GM12864 (cell line): ENCODE measurements around the gene HSD11B1L.
"Not testable (repeated sequence)": the region's sequence is repeated elsewhere in the genome, so short reads cannot be mapped to it uniquely, and the experiment has no call there.

ENCODE experiments used
- DNase-seq: peaks from one replicate; pipeline ENCODE4 v3.0.0-alpha.2; 2011; ENCODE audit warnings: low read depth
- H3K4me3 ChIP-seq: 2 replicates; pipeline ENCODE4 v1.5.1; 2011; ENCODE audit warnings: mild to moderate bottlenecking, low read depth, low read length, control low read depth
- CTCF ChIP-seq: IDR thresholded peaks from 2 replicates; pipeline ENCODE4 v1.5.1; 2011; ENCODE audit warnings: low read depth, mild to moderate bottlenecking, moderate library complexity, low read length, control low read depth, inconsistent platforms; ENCODE audit errors: missing control alignments

Gene HSD11B1L

GRCh38 chr19:5686326-5686646 lies 5.5 kb downstream of the HSD11B1L start:
- no peak for TF ChIP-seq CTCF
- H3K4me3 ChIP-seq, result peak overlapping the region; percentile 73

DNA sequence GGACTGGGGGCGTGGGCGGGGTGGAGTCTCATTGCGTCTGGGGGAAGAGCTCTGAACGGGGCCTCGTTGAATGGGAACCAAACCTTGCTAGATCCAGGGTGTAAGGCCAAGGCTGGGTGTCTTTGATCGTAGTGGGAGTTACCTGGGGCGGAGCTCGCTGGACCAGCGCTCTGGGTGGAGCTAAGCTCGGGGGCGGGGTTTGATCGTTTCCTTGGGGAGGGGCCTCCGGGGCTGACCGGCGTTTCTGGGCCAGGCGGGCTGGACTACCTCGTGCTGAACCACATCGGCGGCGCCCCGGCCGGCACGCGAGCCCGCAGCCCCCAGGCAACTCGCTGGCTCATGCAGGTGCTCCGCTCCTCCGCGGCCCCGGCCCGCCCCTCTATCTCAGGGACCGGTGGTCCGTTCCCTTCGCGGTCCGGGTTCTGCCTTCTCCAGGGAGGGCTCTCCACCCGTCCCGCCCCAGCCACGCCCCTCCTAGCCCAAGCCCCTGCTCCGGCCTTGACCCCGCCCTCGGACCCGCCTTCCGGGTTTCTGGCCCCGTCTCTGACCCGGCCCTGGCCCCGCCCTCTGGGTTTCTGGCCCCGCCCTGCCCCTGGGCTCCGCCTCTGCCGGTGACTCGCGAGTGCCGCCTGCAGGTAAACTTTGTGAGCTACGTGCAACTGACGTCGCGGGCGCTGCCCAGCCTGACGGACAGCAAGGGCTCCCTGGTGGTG lies 6.0 kb downstream of the HSD11B1L start:
- H3K4me3 ChIP-seq, result peak overlapping the region; percentile 73
- TF ChIP-seq CTCF, result peak; percentile 86
- DNase-seq, result peak; percentile 84

More at GRCh38 chr19:5686326-5686646, 5.5 kb downstream of the HSD11B1L start:
- DNase-seq, result no peak

DNA sequence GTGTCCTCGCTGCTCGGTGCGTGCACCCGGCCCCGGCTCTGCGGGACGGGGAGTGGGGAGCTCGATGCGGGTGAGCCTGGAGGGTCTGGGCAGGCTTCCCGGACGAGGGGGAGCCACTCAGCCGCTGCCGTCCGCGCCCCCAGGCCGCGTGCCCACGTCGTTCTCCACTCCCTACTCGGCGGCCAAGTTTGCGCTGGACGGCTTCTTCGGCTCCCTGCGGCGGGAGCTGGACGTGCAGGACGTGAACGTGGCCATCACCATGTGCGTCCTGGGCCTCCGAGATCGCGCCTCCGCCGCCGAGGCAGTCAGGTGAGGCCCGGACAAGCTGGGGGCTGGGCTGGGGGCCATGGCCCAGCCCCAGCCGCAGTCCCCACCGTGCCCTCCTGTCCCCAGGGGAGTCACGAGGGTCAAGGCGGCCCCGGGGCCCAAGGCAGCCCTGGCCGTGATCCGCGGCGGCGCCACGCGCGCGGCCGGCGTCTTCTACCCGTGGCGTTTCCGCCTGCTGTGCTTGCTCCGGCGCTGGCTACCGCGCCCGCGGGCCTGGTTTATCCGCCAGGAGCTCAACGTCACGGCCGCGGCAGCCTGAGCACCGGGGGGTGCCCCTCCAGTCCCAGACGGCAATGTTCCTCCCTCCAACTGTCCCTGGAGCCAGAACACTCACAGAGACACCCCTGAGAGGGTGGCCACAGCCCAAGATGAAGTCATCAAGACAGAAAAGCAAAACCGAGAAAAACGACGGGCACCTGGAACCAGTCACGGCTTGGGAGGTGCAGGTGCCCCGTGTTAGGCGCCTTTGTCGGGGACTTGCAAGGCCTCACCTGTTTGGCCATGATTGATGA lies 6.8 kb downstream of the HSD11B1L start:
- TF ChIP-seq CTCF, result no peak
- no peak for DNase-seq
- H3K4me3 ChIP-seq, result no peak overlapping the region

DNA sequence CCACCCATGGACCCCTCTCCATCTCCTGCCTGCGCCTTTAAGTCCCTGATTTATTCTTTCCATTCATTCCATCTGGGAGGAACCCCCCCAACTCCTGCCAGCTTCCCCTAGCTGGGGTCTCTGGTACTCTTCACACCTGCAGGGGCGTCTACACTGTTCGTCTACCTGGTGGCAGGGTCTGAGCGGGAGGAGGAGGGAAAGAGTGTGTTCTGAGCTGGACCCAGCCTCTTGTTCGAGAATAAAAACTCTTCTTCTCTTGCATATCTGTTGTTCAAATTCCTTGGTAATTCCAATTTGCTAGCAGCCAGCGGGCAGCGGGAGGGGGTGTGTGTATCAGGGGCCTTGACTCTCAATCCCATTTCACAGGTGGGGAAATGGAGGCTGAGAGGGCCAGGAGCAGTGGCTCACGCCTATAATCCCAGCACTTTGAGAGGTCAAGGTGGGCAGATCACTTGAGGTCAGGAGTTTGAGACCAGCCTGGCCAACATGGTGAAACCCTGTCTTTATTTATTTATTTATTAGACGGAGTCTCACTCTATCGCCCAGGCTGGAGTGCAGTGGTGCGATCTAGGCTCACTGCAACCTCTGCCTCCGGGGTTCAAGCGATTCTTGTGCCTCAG lies 7.5 kb downstream of the HSD11B1L start:
- not testable (repeated sequence) for H3K4me3 ChIP-seq, DNase-seq

DNA sequence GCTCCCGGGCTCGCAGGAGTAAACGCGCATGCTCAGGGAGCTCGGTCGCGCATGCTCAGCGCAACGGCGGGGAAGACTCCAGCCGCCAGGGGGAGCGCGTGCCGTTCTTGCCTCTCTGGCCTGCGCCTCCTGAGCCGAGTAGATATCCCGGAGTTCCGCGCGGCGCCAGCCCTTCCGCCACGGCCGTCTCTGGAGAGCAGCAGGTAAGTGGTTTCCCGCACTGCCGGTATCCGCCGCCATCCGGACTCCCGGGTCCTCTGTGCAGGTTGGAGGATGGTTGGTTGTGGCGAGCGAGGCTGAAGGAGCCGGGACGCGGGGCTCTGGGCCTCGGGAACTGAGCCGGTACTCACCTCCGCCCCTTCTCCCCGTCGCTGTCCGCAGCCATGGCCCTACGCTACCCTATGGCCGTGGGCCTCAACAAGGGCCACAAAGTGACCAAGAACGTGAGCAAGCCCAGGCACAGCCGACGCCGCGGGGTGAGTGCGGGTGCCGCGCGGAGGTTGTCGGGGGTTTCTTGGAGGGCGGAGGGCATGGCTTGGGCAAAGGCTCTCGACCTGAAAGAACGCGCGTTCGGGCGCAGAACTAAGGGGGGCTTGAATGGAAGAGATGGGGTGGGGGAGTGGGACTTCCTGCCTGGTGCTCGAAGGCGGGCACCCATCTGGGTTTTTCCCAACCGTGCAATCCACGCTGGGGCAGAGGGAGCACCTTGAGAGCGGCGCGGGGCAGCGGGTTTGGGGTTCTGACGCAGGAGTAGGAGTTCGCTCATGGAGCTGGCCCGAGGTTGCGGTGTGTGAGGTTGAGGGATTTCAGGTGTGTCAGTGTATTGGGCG lies 9.5 kb downstream of the HSD11B1L start, which contains the start of gene RPL36:
TSS of gene RPL36 (plus strand) at position 171 of the 830 bp plus-strand sequence. CDS start at position 384, 213 bp downstream.
- DNase-seq, result peak; percentile 87
- H3K4me3 ChIP-seq, result peak within 1 kb of the TSS; percentile 88
- peak; percentile 99 for TF ChIP-seq CTCF

DNA sequence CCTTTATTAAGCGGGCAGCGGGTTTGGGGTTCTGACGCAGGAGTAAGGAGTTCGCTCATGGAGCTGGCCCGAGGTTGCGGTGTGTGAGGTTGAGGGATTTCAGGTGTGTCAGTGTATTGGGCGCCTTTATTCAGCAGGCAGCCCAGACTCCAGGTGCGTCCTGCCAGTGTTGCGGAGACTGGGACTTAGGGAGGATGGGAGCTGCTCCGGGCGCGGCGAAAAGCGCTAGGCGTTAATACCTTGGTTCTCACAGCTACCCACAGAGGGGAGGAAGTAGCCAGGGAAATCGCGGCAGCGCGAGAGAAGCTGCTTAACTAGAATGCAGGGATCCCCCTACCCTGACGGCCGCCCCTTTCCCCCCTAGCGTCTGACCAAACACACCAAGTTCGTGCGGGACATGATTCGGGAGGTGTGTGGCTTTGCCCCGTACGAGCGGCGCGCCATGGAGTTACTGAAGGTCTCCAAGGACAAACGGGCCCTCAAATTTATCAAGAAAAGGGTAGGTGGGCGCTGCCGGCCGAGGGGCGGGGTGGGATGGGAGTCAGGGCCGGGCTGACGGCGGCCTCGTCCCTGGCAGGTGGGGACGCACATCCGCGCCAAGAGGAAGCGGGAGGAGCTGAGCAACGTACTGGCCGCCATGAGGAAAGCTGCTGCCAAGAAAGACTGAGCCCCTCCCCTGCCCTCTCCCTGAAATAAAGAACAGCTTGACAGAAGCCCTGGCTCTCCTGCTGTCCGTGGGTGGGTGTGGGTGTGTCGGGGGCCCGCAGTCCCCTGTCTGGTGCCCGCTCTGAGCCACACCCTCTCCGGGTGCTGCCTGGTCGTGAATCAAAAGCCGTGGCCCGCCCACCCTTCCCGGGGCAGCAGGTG lies 10.4 kb downstream of the HSD11B1L start:
- peak overlapping the region; percentile 88 for H3K4me3 ChIP-seq
- TF ChIP-seq CTCF, result no peak
- DNase-seq, result no peak
